ENCODE data around the gene PIGH.

PIGH gene

DNA sequence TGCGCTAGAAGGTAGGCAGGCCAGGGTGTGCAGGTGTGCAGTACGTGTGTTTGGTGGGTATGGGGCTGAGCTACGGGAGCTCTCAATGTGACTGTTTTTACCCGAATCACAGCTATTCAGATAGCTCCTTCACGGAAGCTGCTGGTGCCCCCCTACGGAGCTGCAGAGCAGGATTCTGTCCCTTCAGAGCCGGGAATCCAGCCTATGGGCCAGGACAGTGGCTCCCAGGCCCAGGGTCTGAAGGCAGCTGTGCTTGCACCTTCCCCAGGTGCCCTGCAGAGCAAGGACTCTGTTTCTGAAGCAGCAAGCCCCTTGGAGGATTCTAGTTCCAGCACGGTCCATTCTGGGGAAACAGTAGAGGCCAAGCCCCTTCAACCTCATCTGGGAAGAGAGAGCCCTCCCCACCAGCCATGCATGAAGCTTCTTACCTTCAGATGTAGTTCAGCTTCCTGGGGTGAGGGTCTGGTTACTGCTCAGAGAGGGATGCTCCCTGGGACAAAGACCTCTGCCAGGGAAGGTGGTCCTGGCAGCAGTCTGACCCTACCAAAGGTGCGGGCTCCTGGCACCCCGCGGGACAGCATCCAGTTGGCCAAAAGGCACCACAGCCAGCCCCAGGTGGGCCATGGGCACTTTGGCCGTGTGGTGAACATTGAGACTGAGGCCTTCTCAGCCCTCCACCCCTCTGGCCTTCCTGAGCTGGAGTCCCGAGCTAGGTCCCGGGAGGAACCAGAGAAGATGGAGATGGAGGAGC, 37.9 kb downstream of the PIGH start:
- no peak for DNase-seq (ENCODE audit: low read depth)
- no peak overlapping the region for H3K4me3 ChIP-seq (ENCODE audit: low read depth, low read length)
- TF ChIP-seq, protein P1, sequence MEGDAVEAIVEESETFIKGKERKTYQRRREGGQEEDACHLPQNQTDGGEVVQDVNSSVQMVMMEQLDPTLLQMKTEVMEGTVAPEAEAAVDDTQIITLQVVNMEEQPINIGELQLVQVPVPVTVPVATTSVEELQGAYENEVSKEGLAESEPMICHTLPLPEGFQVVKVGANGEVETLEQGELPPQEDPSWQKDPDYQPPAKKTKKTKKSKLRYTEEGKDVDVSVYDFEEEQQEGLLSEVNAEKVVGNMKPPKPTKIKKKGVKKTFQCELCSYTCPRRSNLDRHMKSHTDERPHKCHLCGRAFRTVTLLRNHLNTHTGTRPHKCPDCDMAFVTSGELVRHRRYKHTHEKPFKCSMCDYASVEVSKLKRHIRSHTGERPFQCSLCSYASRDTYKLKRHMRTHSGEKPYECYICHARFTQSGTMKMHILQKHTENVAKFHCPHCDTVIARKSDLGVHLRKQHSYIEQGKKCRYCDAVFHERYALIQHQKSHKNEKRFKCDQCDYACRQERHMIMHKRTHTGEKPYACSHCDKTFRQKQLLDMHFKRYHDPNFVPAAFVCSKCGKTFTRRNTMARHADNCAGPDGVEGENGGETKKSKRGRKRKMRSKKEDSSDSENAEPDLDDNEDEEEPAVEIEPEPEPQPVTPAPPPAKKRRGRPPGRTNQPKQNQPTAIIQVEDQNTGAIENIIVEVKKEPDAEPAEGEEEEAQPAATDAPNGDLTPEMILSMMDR (IDR thresholded peaks at IDR 0.05; ENCODE audit: insufficient read depth, low read depth, low read length, missing control alignments): no peak

DNA sequence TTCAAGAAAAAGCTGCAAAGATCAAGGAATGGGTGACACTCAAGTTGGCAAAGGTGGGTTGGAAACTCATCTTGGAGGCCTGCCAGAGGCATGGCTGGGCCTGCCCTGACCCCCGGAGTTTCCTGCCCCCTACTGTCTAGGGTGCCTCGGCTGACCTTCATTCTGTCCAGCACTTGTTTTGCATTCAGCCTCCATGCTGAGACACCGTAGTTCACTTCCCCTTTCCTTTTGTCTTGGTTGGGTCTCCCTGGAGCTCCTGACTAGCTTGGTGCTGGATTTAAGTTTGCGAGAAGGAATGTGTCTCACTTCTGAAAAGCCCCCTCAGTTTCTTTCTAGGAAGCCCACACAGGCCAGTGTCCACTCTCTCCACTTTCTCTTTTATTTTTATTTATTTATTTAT, 40.4 kb downstream of the PIGH start:
- TF ChIP-seq, protein P1 (IDR thresholded peaks at IDR 0.05; ENCODE audit: insufficient read depth, low read depth, low read length, missing control alignments): no peak
- DNase-seq (ENCODE audit: low read depth): no peak
- no peak overlapping the region for H3K4me3 ChIP-seq (ENCODE audit: low read depth, low read length)

- DNase-seq (ENCODE audit: low read depth): no peak
- no peak overlapping the region for H3K4me3 ChIP-seq (ENCODE audit: low read depth, low read length)
- TF ChIP-seq, protein P1 (IDR thresholded peaks at IDR 0.05; ENCODE audit: insufficient read depth, low read depth, low read length, missing control alignments): no peak
Measured at GRCh38 chr14:67557656-67558055, 42.4 kb downstream of the PIGH start.

GRCh38 chr14:67557118-67557517, 43.0 kb downstream of the PIGH start:
- TF ChIP-seq, protein P1 (IDR thresholded peaks at IDR 0.05; ENCODE audit: insufficient read depth, low read depth, low read length, missing control alignments): no peak
- DNase-seq (ENCODE audit: low read depth): no peak
- H3K4me3 ChIP-seq (ENCODE audit: low read depth, low read length): no peak overlapping the region

DNA sequence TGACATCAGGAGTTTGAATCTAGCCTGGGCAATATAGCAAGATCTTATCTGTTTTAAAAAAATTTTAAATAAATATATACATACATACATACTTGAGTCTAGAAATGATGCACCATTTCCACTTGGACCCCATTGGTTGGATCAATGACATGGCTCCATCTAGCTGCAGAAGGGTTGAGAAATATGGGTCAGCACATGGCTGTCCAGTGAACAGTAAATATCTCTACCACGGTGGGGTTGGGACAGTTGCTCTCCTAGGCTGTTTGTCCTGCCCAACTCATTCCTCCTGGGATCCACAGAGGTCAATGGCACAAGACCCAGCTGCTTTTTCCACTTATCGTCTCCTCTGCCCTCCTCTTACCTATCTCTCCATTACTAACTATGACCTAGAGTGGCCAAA, 43.4 kb downstream of the PIGH start:
- TF ChIP-seq, protein P1 (IDR thresholded peaks at IDR 0.05; ENCODE audit: insufficient read depth, low read depth, low read length, missing control alignments): no peak
- DNase-seq (ENCODE audit: low read depth): no peak

GRCh38 chr14:67555518-67556090, 44.5 kb downstream of the PIGH start:
- TF ChIP-seq, protein P1 (IDR thresholded peaks at IDR 0.05; ENCODE audit: insufficient read depth, low read depth, low read length, missing control alignments): no peak
- no peak overlapping the region for H3K4me3 ChIP-seq (ENCODE audit: low read depth, low read length)
- DNase-seq (ENCODE audit: low read depth): no peak

More for the DNA sequence above, 43.4 kb downstream of the PIGH start:
- no peak overlapping the region for H3K4me3 ChIP-seq (ENCODE audit: low read depth, low read length)
